Neural cell (in vitro differentiated cells): ENCODE measurements around the gene LDLRAD3. TPM values are rescaled to one million over a fixed set of nuclear protein-coding genes. Genes with fewer than 3 reads are reported as not detected.

Experiments used
- H2AFZ ChIP-seq: fragments of 200-600, 300-800 bp; sonication (generic), shearing (Covaris generic); 2 replicates; pipeline ENCODE4 v1.6.0; 2014; ENCODE audit warnings: low read depth, mild to moderate bottlenecking, antibody characterized with exemption, low read length, moderate library complexity
- H3F3A ChIP-seq: fragments of 200-600 bp; shearing (Covaris generic); 2 replicates; pipeline ENCODE4 v1.6.1; 2016; ENCODE audit warnings: mild to moderate bottlenecking, moderate library complexity, mixed read lengths, antibody characterized with exemption, low read length; ENCODE audit not compliant: insufficient read depth, poor library complexity, severe bottlenecking
- H3K27ac ChIP-seq: fragments of 200-600, 300-800 bp; sonication (generic), shearing (Covaris generic); 2 replicates; pipeline ENCODE4 v1.5.1; 2014; ENCODE audit warnings: mild to moderate bottlenecking, low read length, moderate library complexity
- H3K27me3 ChIP-seq: fragments of 300-800, 200-600 bp; sonication (generic), shearing (Covaris generic); 2 replicates; pipeline ENCODE4 v1.6.0; 2014; ENCODE audit warnings: mild to moderate bottlenecking, low read depth, low read length, moderate library complexity; ENCODE audit not compliant: insufficient read depth
- H3K36me3 ChIP-seq: fragments of 300-800, 200-600 bp; sonication (generic), shearing (Covaris generic); 2 replicates; pipeline ENCODE4 v1.5.1; 2014; ENCODE audit warnings: mild to moderate bottlenecking, antibody characterized with exemption, low read length, moderate library complexity; ENCODE audit not compliant: insufficient read depth
- H3K4me2 ChIP-seq: fragments of 300-800, 200-600 bp; sonication (generic), shearing (Covaris generic); 2 replicates; pipeline ENCODE4 v1.6.0; 2014; ENCODE audit warnings: mild to moderate bottlenecking, low read length
- H3K4me3 ChIP-seq: fragments of 300-800, 200-600 bp; sonication (generic), shearing (Covaris generic); 2 replicates; pipeline ENCODE4 v1.5.1; 2014; ENCODE audit warnings: mild to moderate bottlenecking, low read length, moderate library complexity
- H3K79me2 ChIP-seq: fragments of 200-600 bp; shearing (Covaris generic); replicated peaks from 2 replicates; pipeline ENCODE4 v1.6.0; 2014; ENCODE audit warnings: mild to moderate bottlenecking, low read length, moderate library complexity; ENCODE audit not compliant: insufficient read depth
- H3K9ac ChIP-seq: fragments of 300-800, 200-600 bp; sonication (generic), shearing (Covaris generic); 2 replicates; pipeline ENCODE4 v1.6.1; 2016; ENCODE audit warnings: mild to moderate bottlenecking, low read length, mixed read lengths
- H3K9me2 ChIP-seq: fragments of 200-600 bp; shearing (Covaris generic); 2 replicates; pipeline ENCODE4 v1.6.1; 2016; ENCODE audit warnings: mild to moderate bottlenecking, low read length, mixed read lengths; ENCODE audit not compliant: insufficient read depth
- H3K9me3 ChIP-seq: fragments of 200-600, 300-800 bp; sonication (generic), shearing (Covaris generic); 2 replicates; pipeline ENCODE4 v1.6.1; 2016; ENCODE audit warnings: mild to moderate bottlenecking, mixed run types, low read length, moderate library complexity, mixed read lengths
- H4K20me1 ChIP-seq: fragments of 200-600 bp; shearing (Covaris generic); 2 replicates; pipeline ENCODE4 v1.6.1; 2016; ENCODE audit warnings: mild to moderate bottlenecking, mixed run types; ENCODE audit not compliant: insufficient read depth
- EP300 ChIP-seq: fragments of 450-650 bp; conservative IDR thresholded peaks from 2 replicates; pipeline ENCODE4 v1.6.1; 2014; ENCODE audit warnings: antibody characterized with exemption, mild to moderate bottlenecking, moderate library complexity; ENCODE audit not compliant: poor library complexity, severe bottlenecking
- EZH2 ChIP-seq: fragments of 200-600, 300-800 bp; shearing (Covaris generic), sonication (generic); IDR thresholded peaks from 2 replicates; pipeline ENCODE4 v1.6.1; 2014; ENCODE audit warnings: antibody characterized with exemption, low read length, borderline replicate concordance, mild to moderate bottlenecking; ENCODE audit not compliant: insufficient read depth, poor library complexity, severe bottlenecking
- MXI1 ChIP-seq: fragments of 450-650 bp; conservative IDR thresholded peaks from 2 replicates; pipeline ENCODE4 v1.6.1; 2014; ENCODE audit warnings: antibody characterized with exemption, mild to moderate bottlenecking; ENCODE audit not compliant: poor library complexity, severe bottlenecking
- POLR2AphosphoS5 ChIP-seq: IDR thresholded peaks from 2 replicates; pipeline ENCODE4 v1.6.1; 2012
- RAD21 ChIP-seq: fragments of 450-650 bp; conservative IDR thresholded peaks from 2 replicates; pipeline ENCODE4 v1.6.1; 2014; ENCODE audit warnings: antibody characterized with exemption, mild to moderate bottlenecking, moderate library complexity
- SMC3 ChIP-seq: fragments of 450-650 bp; conservative IDR thresholded peaks from 2 replicates; pipeline ENCODE4 v1.6.1; 2014; ENCODE audit warnings: antibody characterized with exemption, mild to moderate bottlenecking, moderate library complexity; ENCODE audit not compliant: poor library complexity
- TAF1 ChIP-seq: IDR thresholded peaks from 2 replicates; pipeline ENCODE4 v1.6.1; 2012; ENCODE audit warnings: low read depth
- polyA plus RNA-seq: library from polyadenylated mRNA; depleted of rRNA; stranded (reverse); fragments of >200 nt; gene quantifications from 2 replicates; pipeline ENCODE4 v1.2.3, GENCODE V29; 2014
- TF ChIP-seq, protein P1 (sequence below): fragments of 450-650 bp; IDR thresholded peaks from 2 replicates; pipeline ENCODE4 v1.5.1; 2014; ENCODE audit warnings: antibody characterized with exemption, mild to moderate bottlenecking, moderate library complexity; ENCODE audit not compliant: poor library complexity, severe bottlenecking
- TF ChIP-seq, protein P2 (sequence below): IDR thresholded peaks from 2 replicates; pipeline ENCODE4 v1.6.1; 2012; ENCODE audit warnings: borderline replicate concordance

LDLRAD3 gene
- polyA plus RNA-seq, 1 donor from 2014 or later, result 3.5 TPM

DNA sequence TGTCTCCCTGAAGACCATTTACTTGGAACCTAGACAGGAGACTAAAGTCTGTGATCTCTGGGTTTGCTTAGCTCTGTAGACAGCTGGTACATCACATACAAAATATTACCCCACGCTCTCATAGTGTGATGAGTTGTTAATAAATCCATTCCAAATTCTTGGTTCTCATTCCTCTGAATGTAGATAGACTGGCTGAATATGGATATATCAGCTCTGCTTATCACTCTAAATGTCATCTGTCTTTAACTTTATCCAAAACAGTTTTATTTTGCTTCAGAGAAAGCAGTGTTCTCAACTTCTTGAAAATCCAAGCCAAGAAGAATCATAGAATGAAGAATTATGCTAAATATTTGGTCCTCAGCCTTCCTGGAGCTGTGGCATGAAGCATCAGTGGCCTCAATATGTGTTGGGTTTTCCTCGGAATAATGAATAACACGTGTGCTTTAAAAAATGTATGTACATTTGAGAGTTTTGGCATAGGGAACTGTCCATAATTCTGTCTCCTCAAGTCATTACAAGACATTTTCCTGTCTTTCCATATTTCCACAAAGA, 10.5 kb upstream of the LDLRAD3 start (continued):
- no peak for TF ChIP-seq TAF1
- no peak for TF ChIP-seq POLR2AphosphoS5
- no peak for TF ChIP-seq EZH2
- TF ChIP-seq MXI1, result no peak

DNA sequence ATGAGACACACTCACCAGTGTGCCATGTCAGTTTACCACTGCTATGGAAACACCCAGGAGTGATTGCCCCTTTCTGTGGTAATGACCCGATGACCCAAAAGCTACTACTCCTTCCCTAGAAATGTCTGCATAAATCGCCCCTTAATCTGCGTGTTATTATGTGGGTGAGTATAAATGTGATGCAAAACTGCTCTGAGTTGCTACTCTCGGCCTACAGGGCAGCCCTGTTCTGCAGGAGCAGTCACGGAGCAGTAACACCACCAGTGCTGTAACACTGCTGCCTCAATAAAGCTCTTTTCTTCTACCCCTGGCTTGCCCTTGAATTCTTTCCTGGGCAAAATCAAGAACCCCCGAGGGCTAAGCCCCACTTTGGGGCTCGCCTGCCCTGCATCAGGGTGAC, 9.6 kb upstream of the LDLRAD3 start:
- TF ChIP-seq TAF1, result no peak
- no peak overlapping the region for H3K9ac ChIP-seq
- no peak overlapping the region for H2AFZ ChIP-seq

DNA sequence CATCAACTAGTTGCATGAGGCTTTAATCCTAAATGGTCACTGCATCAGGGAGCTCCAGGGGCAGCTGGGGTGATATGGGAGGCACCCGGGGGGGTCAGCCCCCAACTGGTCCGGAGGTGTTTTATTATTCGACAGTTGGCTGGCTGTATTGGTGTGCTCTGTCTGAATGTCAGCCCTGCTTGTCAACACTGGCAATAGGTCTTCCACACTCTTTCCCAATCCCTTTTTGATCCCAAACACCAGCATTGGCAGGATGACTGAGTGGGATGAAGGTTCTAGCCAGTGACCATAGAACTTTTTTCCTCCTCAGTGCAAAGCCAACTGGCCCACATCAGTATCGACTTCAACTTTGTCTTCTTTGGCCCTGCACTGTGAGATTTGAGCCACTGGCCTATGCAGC, 8.9 kb upstream of the LDLRAD3 start:
- Histone ChIP-seq H4K20me1 (no peaks in the 10 kb centered on the region), H3K9ac (no peak overlapping the region), H2AFZ (no peak overlapping the region), H3K36me3 (no peaks in the 10 kb centered on the region), H3K4me3 (no peak overlapping the region), H3K4me2 (no peak overlapping the region), H3F3A (no peaks in the 10 kb centered on the region), H3K27me3 (no peaks in the 10 kb centered on the region), H3K9me3 (no peaks in the 10 kb centered on the region), H3K9me2 (no peaks in the 10 kb centered on the region), H3K79me2 (no peaks in the 10 kb centered on the region), H3K27ac (no peak overlapping the region)
- TF ChIP-seq POLR2AphosphoS5, result no peak
- TF ChIP-seq MXI1, result no peak
- TF ChIP-seq EP300, result no peak
- TF ChIP-seq RAD21, result no peak
- TF ChIP-seq, protein P1, sequence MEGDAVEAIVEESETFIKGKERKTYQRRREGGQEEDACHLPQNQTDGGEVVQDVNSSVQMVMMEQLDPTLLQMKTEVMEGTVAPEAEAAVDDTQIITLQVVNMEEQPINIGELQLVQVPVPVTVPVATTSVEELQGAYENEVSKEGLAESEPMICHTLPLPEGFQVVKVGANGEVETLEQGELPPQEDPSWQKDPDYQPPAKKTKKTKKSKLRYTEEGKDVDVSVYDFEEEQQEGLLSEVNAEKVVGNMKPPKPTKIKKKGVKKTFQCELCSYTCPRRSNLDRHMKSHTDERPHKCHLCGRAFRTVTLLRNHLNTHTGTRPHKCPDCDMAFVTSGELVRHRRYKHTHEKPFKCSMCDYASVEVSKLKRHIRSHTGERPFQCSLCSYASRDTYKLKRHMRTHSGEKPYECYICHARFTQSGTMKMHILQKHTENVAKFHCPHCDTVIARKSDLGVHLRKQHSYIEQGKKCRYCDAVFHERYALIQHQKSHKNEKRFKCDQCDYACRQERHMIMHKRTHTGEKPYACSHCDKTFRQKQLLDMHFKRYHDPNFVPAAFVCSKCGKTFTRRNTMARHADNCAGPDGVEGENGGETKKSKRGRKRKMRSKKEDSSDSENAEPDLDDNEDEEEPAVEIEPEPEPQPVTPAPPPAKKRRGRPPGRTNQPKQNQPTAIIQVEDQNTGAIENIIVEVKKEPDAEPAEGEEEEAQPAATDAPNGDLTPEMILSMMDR, result no peak
- no peak for TF ChIP-seq EZH2
- TF ChIP-seq, protein P2, sequence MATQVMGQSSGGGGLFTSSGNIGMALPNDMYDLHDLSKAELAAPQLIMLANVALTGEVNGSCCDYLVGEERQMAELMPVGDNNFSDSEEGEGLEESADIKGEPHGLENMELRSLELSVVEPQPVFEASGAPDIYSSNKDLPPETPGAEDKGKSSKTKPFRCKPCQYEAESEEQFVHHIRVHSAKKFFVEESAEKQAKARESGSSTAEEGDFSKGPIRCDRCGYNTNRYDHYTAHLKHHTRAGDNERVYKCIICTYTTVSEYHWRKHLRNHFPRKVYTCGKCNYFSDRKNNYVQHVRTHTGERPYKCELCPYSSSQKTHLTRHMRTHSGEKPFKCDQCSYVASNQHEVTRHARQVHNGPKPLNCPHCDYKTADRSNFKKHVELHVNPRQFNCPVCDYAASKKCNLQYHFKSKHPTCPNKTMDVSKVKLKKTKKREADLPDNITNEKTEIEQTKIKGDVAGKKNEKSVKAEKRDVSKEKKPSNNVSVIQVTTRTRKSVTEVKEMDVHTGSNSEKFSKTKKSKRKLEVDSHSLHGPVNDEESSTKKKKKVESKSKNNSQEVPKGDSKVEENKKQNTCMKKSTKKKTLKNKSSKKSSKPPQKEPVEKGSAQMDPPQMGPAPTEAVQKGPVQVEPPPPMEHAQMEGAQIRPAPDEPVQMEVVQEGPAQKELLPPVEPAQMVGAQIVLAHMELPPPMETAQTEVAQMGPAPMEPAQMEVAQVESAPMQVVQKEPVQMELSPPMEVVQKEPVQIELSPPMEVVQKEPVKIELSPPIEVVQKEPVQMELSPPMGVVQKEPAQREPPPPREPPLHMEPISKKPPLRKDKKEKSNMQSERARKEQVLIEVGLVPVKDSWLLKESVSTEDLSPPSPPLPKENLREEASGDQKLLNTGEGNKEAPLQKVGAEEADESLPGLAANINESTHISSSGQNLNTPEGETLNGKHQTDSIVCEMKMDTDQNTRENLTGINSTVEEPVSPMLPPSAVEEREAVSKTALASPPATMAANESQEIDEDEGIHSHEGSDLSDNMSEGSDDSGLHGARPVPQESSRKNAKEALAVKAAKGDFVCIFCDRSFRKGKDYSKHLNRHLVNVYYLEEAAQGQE, result no peak
- no peak for TF ChIP-seq SMC3
- no peak for TF ChIP-seq TAF1

More for the DNA sequence above, 9.6 kb upstream of the LDLRAD3 start:
- Histone ChIP-seq H3K9me3 (no peaks in the 10 kb centered on the region), H3K9me2 (no peaks in the 10 kb centered on the region), H3K27me3 (no peaks in the 10 kb centered on the region), H4K20me1 (no peaks in the 10 kb centered on the region), H3F3A (no peaks in the 10 kb centered on the region), H3K4me2 (no peak overlapping the region), H3K79me2 (no peaks in the 10 kb centered on the region), H3K4me3 (no peak overlapping the region), H3K27ac (no peak overlapping the region), H3K36me3 (no peaks in the 10 kb centered on the region)
